ENCODE results near the gene B4GALNT3. TPM values are rescaled to one million over a fixed set of nuclear protein-coding genes. Genes with fewer than 3 reads are reported as not detected.

Gene B4GALNT3
- total RNA-seq, 1 donor from 2014 or later = 67.0 TPM

DNA sequence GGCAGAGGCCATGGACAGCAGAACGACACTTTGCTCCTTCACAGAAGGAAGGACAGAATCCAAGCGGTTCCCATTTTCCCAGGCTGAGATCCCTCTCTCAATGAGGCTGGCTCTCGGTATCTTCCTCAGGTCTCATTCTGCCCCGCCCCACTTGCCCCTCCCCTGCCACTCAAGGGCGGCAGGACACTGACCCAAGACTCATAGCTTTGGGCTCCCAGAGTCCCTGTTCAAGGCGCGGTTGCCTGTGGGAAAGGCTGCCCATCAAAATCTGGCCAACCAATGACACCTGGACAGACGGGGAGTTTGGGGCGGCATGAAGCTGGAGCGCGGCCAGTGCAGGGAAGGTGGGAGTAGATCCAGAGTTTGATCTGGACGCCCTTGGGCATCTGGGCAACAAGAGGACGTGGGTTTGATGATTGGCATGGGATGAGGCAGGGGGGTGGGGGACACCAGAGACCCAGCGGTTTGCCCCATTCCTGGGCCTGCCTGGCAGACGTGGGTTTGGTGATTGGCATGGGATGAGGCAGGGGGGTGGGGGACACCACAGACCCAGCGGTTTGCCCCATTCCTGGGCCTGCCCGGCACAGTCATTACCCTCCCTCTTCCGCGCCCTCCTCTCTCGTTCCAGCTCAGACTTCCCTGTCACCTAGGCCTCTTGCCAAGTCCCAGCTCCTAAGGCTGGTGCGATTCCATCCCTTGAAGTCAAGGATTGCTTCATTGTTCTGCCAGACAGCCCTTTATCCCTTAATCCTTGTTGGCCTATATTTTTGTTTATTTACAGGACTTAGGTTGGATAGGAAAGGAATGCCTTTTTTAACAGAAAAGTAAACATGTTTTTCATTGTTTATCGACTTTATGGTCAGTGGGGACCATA is 111.4 kb downstream of the B4GALNT3 start:
- Mint-ChIP-seq H3K4me3 (ENCODE audit: low read depth) (peak overlapping the region; percentile 79), H3K36me3 (ENCODE audit: insufficient read depth) (no peaks in the 10 kb centered on the region), H3K9me3 (ENCODE audit: low read depth) (peaks cover 3% of the 10 kb centered on the region), H3K27ac (peak overlapping the region; percentile 94), H3K4me1 (ENCODE audit: low read depth) (peaks cover 20% of the 10 kb centered on the region), H3K27me3 (peaks cover 18% of the 10 kb centered on the region)
- TF ChIP-seq, protein P1, sequence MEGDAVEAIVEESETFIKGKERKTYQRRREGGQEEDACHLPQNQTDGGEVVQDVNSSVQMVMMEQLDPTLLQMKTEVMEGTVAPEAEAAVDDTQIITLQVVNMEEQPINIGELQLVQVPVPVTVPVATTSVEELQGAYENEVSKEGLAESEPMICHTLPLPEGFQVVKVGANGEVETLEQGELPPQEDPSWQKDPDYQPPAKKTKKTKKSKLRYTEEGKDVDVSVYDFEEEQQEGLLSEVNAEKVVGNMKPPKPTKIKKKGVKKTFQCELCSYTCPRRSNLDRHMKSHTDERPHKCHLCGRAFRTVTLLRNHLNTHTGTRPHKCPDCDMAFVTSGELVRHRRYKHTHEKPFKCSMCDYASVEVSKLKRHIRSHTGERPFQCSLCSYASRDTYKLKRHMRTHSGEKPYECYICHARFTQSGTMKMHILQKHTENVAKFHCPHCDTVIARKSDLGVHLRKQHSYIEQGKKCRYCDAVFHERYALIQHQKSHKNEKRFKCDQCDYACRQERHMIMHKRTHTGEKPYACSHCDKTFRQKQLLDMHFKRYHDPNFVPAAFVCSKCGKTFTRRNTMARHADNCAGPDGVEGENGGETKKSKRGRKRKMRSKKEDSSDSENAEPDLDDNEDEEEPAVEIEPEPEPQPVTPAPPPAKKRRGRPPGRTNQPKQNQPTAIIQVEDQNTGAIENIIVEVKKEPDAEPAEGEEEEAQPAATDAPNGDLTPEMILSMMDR (IDR thresholded peaks at IDR 0.05; ENCODE audit: unreplicated experiment) = no peak
- no peak for DNase-seq (ENCODE audit: low spot score, unreplicated experiment)

DNA sequence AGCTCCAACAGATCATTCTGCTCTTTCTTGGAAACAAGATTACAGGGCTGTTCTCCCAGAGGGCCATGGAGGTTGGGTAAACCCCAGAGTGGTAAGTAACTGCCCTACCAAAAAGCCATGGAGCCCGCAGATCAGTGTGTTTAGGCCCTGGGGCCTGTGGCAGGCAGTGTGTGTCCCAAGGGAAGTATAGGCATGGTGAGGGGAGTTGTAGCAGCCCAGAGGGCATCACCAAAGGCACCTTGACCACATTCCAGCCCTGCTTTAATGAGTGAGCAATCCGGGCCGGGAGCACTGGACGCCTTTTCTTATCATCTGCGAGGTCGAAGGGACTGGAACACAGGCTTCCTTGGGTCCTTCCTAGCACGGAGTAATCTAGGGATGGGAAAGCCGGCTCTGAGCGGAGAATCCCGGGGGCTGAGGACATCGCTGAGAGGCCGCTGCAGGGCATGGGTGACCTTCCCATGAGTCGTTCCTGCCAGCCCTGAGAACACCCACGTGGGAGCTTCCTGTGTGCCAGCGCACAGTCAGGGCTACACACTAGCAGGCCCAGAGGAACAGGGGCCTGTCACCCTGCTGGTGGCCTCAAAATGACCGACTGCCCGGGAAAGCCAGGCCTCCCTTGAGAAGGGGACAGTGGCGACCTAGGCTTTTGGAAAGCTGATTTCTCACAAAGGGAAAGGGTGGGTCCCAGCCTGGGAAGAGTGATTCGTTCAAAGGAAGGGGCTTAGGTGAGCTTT is 112.2 kb downstream of the B4GALNT3 start:
- Mint-ChIP-seq H3K4me1 (ENCODE audit: low read depth) (peaks cover 20% of the 10 kb centered on the region), H3K4me3 (ENCODE audit: low read depth) (peak overlapping the region; percentile 37), H3K36me3 (ENCODE audit: insufficient read depth) (no peaks in the 10 kb centered on the region), H3K9me3 (ENCODE audit: low read depth) (peaks cover 3% of the 10 kb centered on the region), H3K27ac (peak overlapping the region; percentile 94), H3K27me3 (peaks cover 15% of the 10 kb centered on the region)
- DNase-seq (ENCODE audit: low spot score, unreplicated experiment) = no peak
- TF ChIP-seq, protein P1 (IDR thresholded peaks at IDR 0.05; ENCODE audit: unreplicated experiment) = no peak

DNA sequence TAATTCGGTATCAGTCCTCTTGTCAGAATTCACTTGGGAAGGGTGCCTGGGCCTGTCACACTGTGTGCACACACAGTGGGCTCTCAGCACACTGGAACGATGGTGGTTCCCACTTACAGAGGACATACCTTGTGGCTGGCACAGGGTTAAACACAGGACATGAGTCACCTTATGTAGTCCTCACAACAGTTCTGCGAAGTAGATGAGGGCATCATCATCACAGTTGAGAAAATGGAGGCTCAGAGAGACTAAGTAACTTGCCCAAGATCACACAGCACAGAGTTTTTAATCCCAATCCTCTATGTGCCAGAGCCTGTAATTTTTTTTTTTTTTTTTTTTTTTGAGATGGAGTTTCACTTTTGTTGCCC is 112.8 kb downstream of the B4GALNT3 start:
- Mint-ChIP-seq H3K4me1 (ENCODE audit: low read depth) (peaks cover 20% of the 10 kb centered on the region), H3K9me3 (ENCODE audit: low read depth) (peaks cover 3% of the 10 kb centered on the region), H3K36me3 (ENCODE audit: insufficient read depth) (no peaks in the 10 kb centered on the region), H3K4me3 (ENCODE audit: low read depth) (no peak overlapping the region), H3K27me3 (peaks cover 12% of the 10 kb centered on the region), H3K27ac (peak overlapping the region; percentile 94)
- no peak for DNase-seq (ENCODE audit: low spot score, unreplicated experiment)
- TF ChIP-seq, protein P1 (IDR thresholded peaks at IDR 0.05; ENCODE audit: unreplicated experiment) = no peak

DNA sequence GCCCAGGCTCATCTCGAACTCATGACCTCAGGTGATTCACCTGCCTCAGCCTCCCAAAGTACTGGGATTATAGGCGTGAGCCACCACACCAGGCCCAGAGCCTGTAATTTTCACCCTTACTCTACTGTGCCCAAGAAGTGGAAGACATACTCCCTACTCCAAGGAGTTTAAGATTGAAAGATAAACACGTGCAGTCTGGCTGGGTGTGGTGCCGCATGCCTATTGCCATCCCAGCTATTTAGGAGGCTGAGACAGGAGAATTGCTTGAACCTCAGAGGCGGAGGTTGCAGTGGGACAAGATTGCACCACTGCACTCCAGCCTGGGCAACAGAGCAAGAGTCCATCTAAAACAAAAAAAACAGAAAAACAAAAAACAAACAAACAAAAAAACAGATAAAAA is 113.5 kb downstream of the B4GALNT3 start:
- Mint-ChIP-seq H3K4me1 (ENCODE audit: low read depth) (peaks cover 27% of the 10 kb centered on the region), H3K36me3 (ENCODE audit: insufficient read depth) (no peaks in the 10 kb centered on the region), H3K4me3 (ENCODE audit: low read depth) (no peak overlapping the region), H3K27me3 (peaks cover 15% of the 10 kb centered on the region), H3K9me3 (ENCODE audit: low read depth) (peaks cover 3% of the 10 kb centered on the region), H3K27ac (no peak overlapping the region)
- TF ChIP-seq, protein P1 (IDR thresholded peaks at IDR 0.05; ENCODE audit: unreplicated experiment) = no peak
- DNase-seq (ENCODE audit: low spot score, unreplicated experiment) = no peak

DNA sequence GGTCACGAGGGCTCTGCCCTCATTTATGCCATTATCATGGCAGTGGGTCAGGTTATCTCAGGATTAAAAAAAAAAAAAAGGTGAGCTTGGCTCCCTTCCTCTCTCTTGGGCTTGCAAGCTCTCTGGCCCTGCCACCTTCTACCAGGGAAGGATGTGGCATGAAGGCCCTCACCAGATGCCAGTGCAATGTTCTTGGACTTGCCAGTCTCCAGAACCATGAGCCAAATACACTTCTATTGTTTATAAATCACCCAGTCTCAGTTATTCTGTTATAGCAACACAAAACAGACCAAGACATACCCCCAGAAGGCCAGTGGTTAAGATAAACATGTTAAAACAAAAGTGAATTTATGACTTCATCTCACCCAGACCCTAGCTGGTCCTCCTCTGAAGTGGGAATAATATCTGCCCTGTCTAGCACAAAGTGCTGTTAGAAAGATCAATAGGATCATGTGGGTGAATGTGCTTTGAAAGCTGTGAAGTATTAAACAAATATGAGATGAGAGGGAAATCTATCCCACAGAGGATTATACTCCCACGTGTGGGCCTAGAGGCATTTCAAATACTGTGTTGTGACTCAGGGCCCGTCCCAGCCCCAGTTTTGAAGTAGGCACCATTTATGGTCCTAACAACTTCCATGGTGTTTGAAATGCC is 114.9 kb downstream of the B4GALNT3 start:
- DNase-seq (ENCODE audit: low spot score, unreplicated experiment) = no peak
- TF ChIP-seq, protein P1 (IDR thresholded peaks at IDR 0.05; ENCODE audit: unreplicated experiment) = no peak
- Mint-ChIP-seq H3K4me1 (ENCODE audit: low read depth) (peaks cover 38% of the 10 kb centered on the region), H3K9me3 (ENCODE audit: low read depth) (peaks cover 3% of the 10 kb centered on the region), H3K27ac (peak overlapping the region; percentile 17), H3K27me3 (peaks cover 13% of the 10 kb centered on the region), H3K4me3 (ENCODE audit: low read depth) (no peak overlapping the region), H3K36me3 (ENCODE audit: insufficient read depth) (no peaks in the 10 kb centered on the region)
